Liver (tissue), 9 donors: Measurements from ENCODE around the gene WFS1. TPM values are rescaled to one million over a fixed set of nuclear protein-coding genes. Genes with fewer than 3 reads are reported as not detected.

Experiments used
- DNase-seq: peaks from one replicate; pipeline ENCODE4 v3.0.0-alpha.2; 2017; ENCODE audit warnings: low spot score
- H3K27ac ChIP-seq, 2 donors: one replicate each; pipeline ENCODE4 v1.7.0; 2013; ENCODE audit warnings: inconsistent platforms in 2 of 2, low read length in 2 of 2, control low read depth in 1 of 2, low read depth in 1 of 2, mild to moderate bottlenecking in 1 of 2
- H3K27me3 ChIP-seq, 4 donors: one replicate each; pipeline versions ENCODE4 v1.6.1 to v1.7.0; 2013; ENCODE audit warnings: low read length in 3 of 4, inconsistent platforms in 1 of 4, mild to moderate bottlenecking in 1 of 4, moderate library complexity in 1 of 4; ENCODE audit not compliant: control insufficient read depth in 4 of 4, insufficient read depth in 4 of 4
- H3K36me3 ChIP-seq, 4 donors: one replicate each; pipeline versions ENCODE4 v1.6.1 to v1.7.0; 2013; ENCODE audit warnings: low read length in 3 of 4, mild to moderate bottlenecking in 3 of 4, low read depth in 1 of 4, moderate library complexity in 1 of 4; ENCODE audit not compliant: control insufficient read depth in 4 of 4, insufficient read depth in 3 of 4
- H3K4me1 ChIP-seq, 4 donors: one replicate each; pipeline versions ENCODE4 v1.6.1 to v1.7.0; 2013; ENCODE audit warnings: low read length in 3 of 4, mild to moderate bottlenecking in 3 of 4, moderate library complexity in 1 of 4; ENCODE audit not compliant: control insufficient read depth in 4 of 4, insufficient read depth in 4 of 4
- H3K4me3 ChIP-seq, 3 donors: one replicate each; pipeline versions ENCODE4 v1.6.1 to v1.7.0; 2013; ENCODE audit warnings: low read length in 3 of 3, control low read depth in 1 of 3, low read depth in 1 of 3, mild to moderate bottlenecking in 1 of 3
- H3K9ac ChIP-seq, 2 donors: one replicate each; pipeline ENCODE4 v1.7.0; 2013; ENCODE audit warnings: low read length in 2 of 2, mild to moderate bottlenecking in 2 of 2, moderate library complexity in 2 of 2, control low read depth in 1 of 2, low read depth in 1 of 2
- H3K9me3 ChIP-seq, 4 donors: one replicate each; pipeline versions ENCODE4 v1.6.1 to v1.7.0; 2013; ENCODE audit warnings: low read length in 3 of 4; ENCODE audit not compliant: control insufficient read depth in 4 of 4
- EGR1 ChIP-seq, 2 donors: IDR thresholded peaks; 2 replicates each; pipeline ENCODE4 v1.6.1; 2016 to 2018; ENCODE audit warnings: antibody characterized with exemption in 2 of 2, low read depth in 2 of 2
- FOXA1 ChIP-seq: IDR thresholded peaks from 2 replicates; pipeline ENCODE4 v1.6.1; 2016; ENCODE audit warnings: antibody characterized with exemption
- FOXA2 ChIP-seq: IDR thresholded peaks from 2 replicates; pipeline ENCODE4 v1.6.1; 2016; ENCODE audit warnings: antibody characterized with exemption
- GABPA ChIP-seq, 2 donors: IDR thresholded peaks in 1 of 2; conservative IDR thresholded peaks in 1 of 2; 2 replicates each; pipeline ENCODE4 v1.6.1; 2016; ENCODE audit warnings: antibody characterized with exemption in 2 of 2, mild to moderate bottlenecking in 1 of 2, moderate library complexity in 1 of 2
- HNF4A ChIP-seq, 2 donors: conservative IDR thresholded peaks; 2 replicates each; pipeline ENCODE4 v1.6.1; 2016; ENCODE audit warnings: antibody characterized with exemption in 2 of 2, mild to moderate bottlenecking in 2 of 2
- HNF4G ChIP-seq: IDR thresholded peaks from 2 replicates; pipeline ENCODE4 v1.6.1; 2016; ENCODE audit warnings: antibody characterized with exemption
- JUND ChIP-seq, 2 donors: IDR thresholded peaks; 2 replicates each; pipeline ENCODE4 v1.6.1; 2016; ENCODE audit warnings: antibody characterized with exemption in 2 of 2
- MAX ChIP-seq: IDR thresholded peaks from 2 replicates; pipeline ENCODE4 v1.6.1; 2016; ENCODE audit warnings: antibody characterized with exemption
- RAD21 ChIP-seq, 2 donors: IDR thresholded peaks; 2 replicates each; pipeline ENCODE4 v1.6.1; 2016; ENCODE audit warnings: antibody characterized with exemption in 2 of 2, mild to moderate bottlenecking in 2 of 2
- RXRA ChIP-seq, 2 donors: IDR thresholded peaks; 2 replicates each; pipeline ENCODE4 v1.6.1; 2017 to 2018; ENCODE audit warnings: antibody characterized with exemption in 2 of 2, mild to moderate bottlenecking in 1 of 2
- SP1 ChIP-seq: IDR thresholded peaks from 2 replicates; pipeline ENCODE4 v1.6.1; 2018; ENCODE audit warnings: antibody characterized with exemption, mild to moderate bottlenecking
- TAF1 ChIP-seq: conservative IDR thresholded peaks from 2 replicates; pipeline ENCODE4 v1.6.1; 2016; ENCODE audit warnings: antibody characterized with exemption, mild to moderate bottlenecking
- YY1 ChIP-seq: IDR thresholded peaks from 2 replicates; pipeline ENCODE4 v1.6.1; 2016; ENCODE audit warnings: antibody characterized with exemption, mild to moderate bottlenecking
- ZBTB33 ChIP-seq: IDR thresholded peaks from 2 replicates; pipeline ENCODE4 v1.6.1; 2016; ENCODE audit warnings: antibody characterized with exemption
- WGBS: extraction: QIAGEN DNeasy Blood & Tissue Kit; methylation state at CpG from one replicate; pipeline ENCODE4 v1.1.7; 2013; 5-methylcytosine and 5-hydroxymethylcytosine counted together
- polyA plus RNA-seq, 2 donors: library from polyadenylated mRNA; stranded (reverse) in 1 of 2; unstranded in 1 of 2; fragments of 200-250 nt in 1 of 2; fragments of >200 nt in 1 of 2; fragmentation: Nextera tagmentation in 1 of 2; extraction: Ambion mirVana in 1 of 2; gene quantifications; one replicate each; pipeline versions ENCODE4 v1.2.1 to v1.2.3, GENCODE V29; 2013 to 2015
- total RNA-seq, 2 donors: library from RNA; depleted of rRNA; stranded (reverse); fragments of >200 nt; gene quantifications; one replicate each; pipeline ENCODE4 v1.2.3, GENCODE V29; 2014
- TF ChIP-seq, protein P1 (sequence below): IDR thresholded peaks from 2 replicates; pipeline ENCODE4 v1.6.1; 2016; ENCODE audit warnings: antibody characterized with exemption, mild to moderate bottlenecking
- TF ChIP-seq, protein P2 (sequence below): fragments of 150-350 bp; IDR thresholded peaks from 2 replicates; pipeline ENCODE4 v1.5.1; 2017; ENCODE audit warnings: improper control_type of control experiment, low read depth, low read length; ENCODE audit not compliant: missing input control
- TF ChIP-seq, protein P3 (sequence below): IDR thresholded peaks from 2 replicates; pipeline ENCODE4 v1.6.1; 2016; ENCODE audit warnings: antibody characterized with exemption
- donor health status: healthy.
- donor health status: healthy.
- donor health status: healthy.
- donor health status: healthy.
- donor health status: healthy.

The WFS1 gene
- total and polyA plus RNA-seq, 4 donors, result 6.0 to 23.9 (median 13.0) TPM

- H3K27me3 ChIP-seq, result peaks cover 0 to 4% (median 0%) of the 10 kb centered on the region in 4 donors
- no peak for DNase-seq
- H3K27ac ChIP-seq, result no peak overlapping the region
- WGBS, result 68% methylated on average over 11 of the region's 11 CpGs
- H3K4me3 ChIP-seq, result no peak overlapping the region
- no peaks in the 10 kb centered on the region for H3K4me1 ChIP-seq
- H3K36me3 ChIP-seq, result no peaks in the 10 kb centered on the region
- no peaks in the 10 kb centered on the region for H3K9me3 ChIP-seq
- H3K9ac ChIP-seq, result no peak overlapping the region
- TF ChIP-seq GABPA (IDR thresholded peaks at IDR 0.05 in 1 of 2, conservative IDR thresholded peaks at IDR 0.05 in 1 of 2) (no peak), HNF4G (no peak), JUND (IDR thresholded peaks at IDR 0.05) (no peak), EGR1 (IDR thresholded peaks at IDR 0.05; ENCODE audit: low read depth in 2 of 2) (no peak), MAX (no peak), FOXA1 (no peak), FOXA2 (no peak), YY1 (no peak), RAD21 (IDR thresholded peaks at IDR 0.05) (no peak), SP1 (no peak), TAF1 (no peak), ZBTB33 (no peak), RXRA (IDR thresholded peaks at IDR 0.05) (no peak), HNF4A (conservative IDR thresholded peaks at IDR 0.05) (no peak)
- TF ChIP-seq, protein P1, sequence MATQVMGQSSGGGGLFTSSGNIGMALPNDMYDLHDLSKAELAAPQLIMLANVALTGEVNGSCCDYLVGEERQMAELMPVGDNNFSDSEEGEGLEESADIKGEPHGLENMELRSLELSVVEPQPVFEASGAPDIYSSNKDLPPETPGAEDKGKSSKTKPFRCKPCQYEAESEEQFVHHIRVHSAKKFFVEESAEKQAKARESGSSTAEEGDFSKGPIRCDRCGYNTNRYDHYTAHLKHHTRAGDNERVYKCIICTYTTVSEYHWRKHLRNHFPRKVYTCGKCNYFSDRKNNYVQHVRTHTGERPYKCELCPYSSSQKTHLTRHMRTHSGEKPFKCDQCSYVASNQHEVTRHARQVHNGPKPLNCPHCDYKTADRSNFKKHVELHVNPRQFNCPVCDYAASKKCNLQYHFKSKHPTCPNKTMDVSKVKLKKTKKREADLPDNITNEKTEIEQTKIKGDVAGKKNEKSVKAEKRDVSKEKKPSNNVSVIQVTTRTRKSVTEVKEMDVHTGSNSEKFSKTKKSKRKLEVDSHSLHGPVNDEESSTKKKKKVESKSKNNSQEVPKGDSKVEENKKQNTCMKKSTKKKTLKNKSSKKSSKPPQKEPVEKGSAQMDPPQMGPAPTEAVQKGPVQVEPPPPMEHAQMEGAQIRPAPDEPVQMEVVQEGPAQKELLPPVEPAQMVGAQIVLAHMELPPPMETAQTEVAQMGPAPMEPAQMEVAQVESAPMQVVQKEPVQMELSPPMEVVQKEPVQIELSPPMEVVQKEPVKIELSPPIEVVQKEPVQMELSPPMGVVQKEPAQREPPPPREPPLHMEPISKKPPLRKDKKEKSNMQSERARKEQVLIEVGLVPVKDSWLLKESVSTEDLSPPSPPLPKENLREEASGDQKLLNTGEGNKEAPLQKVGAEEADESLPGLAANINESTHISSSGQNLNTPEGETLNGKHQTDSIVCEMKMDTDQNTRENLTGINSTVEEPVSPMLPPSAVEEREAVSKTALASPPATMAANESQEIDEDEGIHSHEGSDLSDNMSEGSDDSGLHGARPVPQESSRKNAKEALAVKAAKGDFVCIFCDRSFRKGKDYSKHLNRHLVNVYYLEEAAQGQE, result no peak
- TF ChIP-seq, protein P2, sequence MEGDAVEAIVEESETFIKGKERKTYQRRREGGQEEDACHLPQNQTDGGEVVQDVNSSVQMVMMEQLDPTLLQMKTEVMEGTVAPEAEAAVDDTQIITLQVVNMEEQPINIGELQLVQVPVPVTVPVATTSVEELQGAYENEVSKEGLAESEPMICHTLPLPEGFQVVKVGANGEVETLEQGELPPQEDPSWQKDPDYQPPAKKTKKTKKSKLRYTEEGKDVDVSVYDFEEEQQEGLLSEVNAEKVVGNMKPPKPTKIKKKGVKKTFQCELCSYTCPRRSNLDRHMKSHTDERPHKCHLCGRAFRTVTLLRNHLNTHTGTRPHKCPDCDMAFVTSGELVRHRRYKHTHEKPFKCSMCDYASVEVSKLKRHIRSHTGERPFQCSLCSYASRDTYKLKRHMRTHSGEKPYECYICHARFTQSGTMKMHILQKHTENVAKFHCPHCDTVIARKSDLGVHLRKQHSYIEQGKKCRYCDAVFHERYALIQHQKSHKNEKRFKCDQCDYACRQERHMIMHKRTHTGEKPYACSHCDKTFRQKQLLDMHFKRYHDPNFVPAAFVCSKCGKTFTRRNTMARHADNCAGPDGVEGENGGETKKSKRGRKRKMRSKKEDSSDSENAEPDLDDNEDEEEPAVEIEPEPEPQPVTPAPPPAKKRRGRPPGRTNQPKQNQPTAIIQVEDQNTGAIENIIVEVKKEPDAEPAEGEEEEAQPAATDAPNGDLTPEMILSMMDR, result no peak
- TF ChIP-seq, protein P3, sequence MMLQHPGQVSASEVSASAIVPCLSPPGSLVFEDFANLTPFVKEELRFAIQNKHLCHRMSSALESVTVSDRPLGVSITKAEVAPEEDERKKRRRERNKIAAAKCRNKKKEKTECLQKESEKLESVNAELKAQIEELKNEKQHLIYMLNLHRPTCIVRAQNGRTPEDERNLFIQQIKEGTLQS, result no peak
These were observed 74.3 kb downstream of the WFS1 start for GRCh38 chr4:6343939-6344408.
